PC-9 (cell line): ENCODE results near the gene SLC16A8. TPM values are rescaled to one million over a fixed set of nuclear protein-coding genes. Genes with fewer than 3 reads are reported as not detected.

ENCODE experiments used
- BruUV-seq: library from RNA; stranded (reverse); fragments of 400-500 nt; replicated peaks from 2 replicates; lab custom pipeline; 2021; lab: Mats Ljungman, UMichigan
- CTCF ChIA-PET: fragments of 300-600 bp; sonication (Branson Sonifier 250); formaldehyde crosslinking; loops from one replicate; lab custom pipeline; 2022; ENCODE audit warnings: antibody characterized with exemption; lab: Charles Lee
- POLR2A ChIA-PET: fragments of 300-600 bp; sonication (Branson Sonifier 250); formaldehyde crosslinking; loops from one replicate; lab custom pipeline; 2022; ENCODE audit warnings: antibody characterized with exemption; ENCODE audit not compliant: unreplicated experiment; lab: Charles Lee
- DNase-seq, 2 experiments: peaks; one replicate each; pipeline versions ENCODE4 v3.0.0 to v3.0.0-alpha.2; 2015 to 2022; ENCODE audit warnings: mixed read lengths in 1 of 2
- H2AFZ ChIP-seq: fragments of 200-600 bp; sonication (generic); 2 replicates; pipeline ENCODE4 v1.8.1; 2017; ENCODE audit warnings: antibody characterized with exemption
- H3F3A ChIP-seq: fragments of 200-600 bp; sonication (generic); 2 replicates; pipeline ENCODE4 v1.8.1; 2017; ENCODE audit warnings: antibody characterized with exemption, mild to moderate bottlenecking, low read depth; ENCODE audit not compliant: insufficient read depth
- H3K27ac ChIP-seq: fragments of 200-600 bp; sonication (generic); 2 replicates; pipeline ENCODE4 v1.6.1; 2016; ENCODE audit warnings: mixed run types
- H3K27me3 ChIP-seq: fragments of 200-600 bp; sonication (generic); 2 replicates; pipeline ENCODE4 v1.6.1; 2016; ENCODE audit warnings: low read depth, mixed run types; ENCODE audit not compliant: insufficient read depth
- H3K36me3 ChIP-seq: fragments of 200-600 bp; sonication (generic); 2 replicates; pipeline ENCODE4 v1.6.1; 2016; ENCODE audit warnings: low read depth, mixed run types
- H3K4me1 ChIP-seq: fragments of 200-600 bp; sonication (generic); replicated peaks from 2 replicates; pipeline ENCODE4 v1.6.1; 2016; ENCODE audit warnings: mixed run types; ENCODE audit not compliant: insufficient read depth
- H3K4me2 ChIP-seq: fragments of 200-600 bp; sonication (generic); 2 replicates; pipeline ENCODE4 v1.6.1; 2017; ENCODE audit warnings: mixed run types
- H3K4me3 ChIP-seq: fragments of 200-600 bp; sonication (generic); 2 replicates; pipeline ENCODE4 v1.6.1; 2016; ENCODE audit warnings: mixed run types
- H3K79me2 ChIP-seq: fragments of 200-600 bp; sonication (generic); 2 replicates; pipeline ENCODE4 v1.6.1; 2017; ENCODE audit warnings: low read depth, mixed run types
- H3K9me2 ChIP-seq: fragments of 200-600 bp; sonication (generic); 2 replicates; pipeline ENCODE4 v1.8.1; 2017; ENCODE audit warnings: mild to moderate bottlenecking; ENCODE audit not compliant: insufficient read depth
- H3K9me3 ChIP-seq: fragments of 200-600 bp; sonication (generic); 2 replicates; pipeline ENCODE4 v1.8.1; 2016; ENCODE audit warnings: low read depth; ENCODE audit not compliant: insufficient read depth
- H4K20me1 ChIP-seq: fragments of 200-600 bp; sonication (generic); 2 replicates; pipeline ENCODE4 v1.8.1; 2017; ENCODE audit not compliant: insufficient read depth
- CTCF ChIP-seq: fragments of 200-600 bp; sonication (generic); conservative IDR thresholded peaks from 2 replicates; pipeline ENCODE4 v1.6.1; 2017; ENCODE audit warnings: mixed run types, antibody characterized with exemption, mild to moderate bottlenecking, moderate library complexity
- EZH2 ChIP-seq: fragments of 200-600 bp; sonication (generic); IDR thresholded peaks from 2 replicates; pipeline ENCODE4 v1.8.0; 2017; ENCODE audit warnings: antibody characterized with exemption, low read depth
- intact Hi-C: fragments of 100-400 bp; cut with micrococcal nuclease; formaldehyde crosslinking; loops from one replicate; pipeline ENCODE4 v1.10.0; 2022; ENCODE audit not compliant: unreplicated experiment
- total RNA-seq: library from RNA; stranded (reverse); gene quantifications from 2 replicates; pipeline ENCODE4 v1.2.3, GENCODE V29; 2021

SLC16A8 gene
- total RNA-seq, 1 experiment from 2014 or later: not detected

GRCh38 chr22:38033522-38034277 lies 50.3 kb downstream of the SLC16A8 start:
- TF ChIP-seq EZH2: no peak
- no peak for TF ChIP-seq CTCF
- H3K27ac ChIP-seq: no peak overlapping the region
- no peaks in the 10 kb centered on the region for H3K9me2 ChIP-seq
- ChIA-PET POLR2A (no interaction called here), CTCF (interaction anchor here (0.7 to 1.3 kb wide), 2 partner anchors 18 to 99 kb away, joined by 3 to 6 read pairs; no protein-coding TSS in a partner anchor)
- no peaks in the 10 kb centered on the region for H3K9me3 ChIP-seq
- H3K36me3 ChIP-seq: no peaks in the 10 kb centered on the region
- H3K4me3 ChIP-seq: no peak overlapping the region
- no peak for DNase-seq
- no TSS peak for BruUV-seq
- no peak overlapping the region for H2AFZ ChIP-seq
- no peaks in the 10 kb centered on the region for H3K79me2 ChIP-seq
- no peaks in the 10 kb centered on the region for H4K20me1 ChIP-seq
- H3K4me2 ChIP-seq: peak overlapping the region; percentile 39; the same call in 1 of the 2 replicates
- H3K27me3 ChIP-seq: peaks cover 10% of the 10 kb centered on the region; the same call in 1 of the 2 replicates
- intact Hi-C loops: no loop called here
- H3K4me1 ChIP-seq: peaks cover 13% of the 10 kb centered on the region
- no peaks in the 10 kb centered on the region for H3F3A ChIP-seq

GRCh38 chr22:38032681-38033521 lies 51.1 kb downstream of the SLC16A8 start:
- Histone ChIP-seq H4K20me1 (no peaks in the 10 kb centered on the region), H2AFZ (no peak overlapping the region), H3K79me2 (no peaks in the 10 kb centered on the region), H3K9me3 (no peaks in the 10 kb centered on the region), H3K4me2 (no peak overlapping the region), H3F3A (no peaks in the 10 kb centered on the region), H3K27ac (no peak overlapping the region), H3K36me3 (no peaks in the 10 kb centered on the region), H3K27me3 (peaks cover 10% of the 10 kb centered on the region; the same call in 1 of the 2 replicates), H3K4me1 (peaks cover 13% of the 10 kb centered on the region), H3K4me3 (no peak overlapping the region), H3K9me2 (no peaks in the 10 kb centered on the region)
- intact Hi-C loops: no loop called here
- TF ChIP-seq EZH2 (no peak), CTCF (no peak)
- BruUV-seq: no TSS peak
- POLR2A ChIA-PET: no interaction called here
- DNase-seq: no peak
- CTCF ChIA-PET: interaction anchor here (0.6 to 0.7 kb wide), 2 partner anchors 10 to 99 kb away, joined by 3 read pairs; no protein-coding TSS in a partner anchor

GRCh38 chr22:38031491-38031890 lies 52.5 kb downstream of the SLC16A8 start:
- CTCF ChIA-PET: interaction anchor here (1.5 kb wide), 1 partner anchor 21 kb away, joined by 3 read pairs; no protein-coding TSS in a partner anchor

More at GRCh38 chr22:38031491-38031890, 52.5 kb downstream of the SLC16A8 start:
- Histone ChIP-seq H3K9me3 (no peaks in the 10 kb centered on the region), H4K20me1 (no peaks in the 10 kb centered on the region), H3K36me3 (no peaks in the 10 kb centered on the region), H3K4me3 (no peak overlapping the region), H3F3A (no peaks in the 10 kb centered on the region), H3K4me2 (no peak overlapping the region), H3K27ac (no peak overlapping the region), H3K27me3 (peaks cover 10% of the 10 kb centered on the region; the same call in 1 of the 2 replicates), H3K9me2 (no peaks in the 10 kb centered on the region), H3K79me2 (no peaks in the 10 kb centered on the region), H3K4me1 (peaks cover 13% of the 10 kb centered on the region), H2AFZ (no peak overlapping the region)
- DNase-seq: no peak
- POLR2A ChIA-PET: no interaction called here
- TF ChIP-seq CTCF (no peak), EZH2 (no peak)
- intact Hi-C loops: no loop called here
- no TSS peak for BruUV-seq
